ENCODE data around the gene ZBTB7C.
"Not testable (repeated sequence)": the region's sequence is repeated elsewhere in the genome, so short reads cannot be mapped to it uniquely, and the experiment has no call there.

Gene ZBTB7C

GRCh38 chr18:48450685-48451084, 41.5 kb upstream of the ZBTB7C start:
- DNase-seq (ENCODE audit: low read depth): no peak
- no peak overlapping the region for H3K4me3 ChIP-seq (ENCODE audit: low read depth, low read length)
- TF ChIP-seq, protein P1, sequence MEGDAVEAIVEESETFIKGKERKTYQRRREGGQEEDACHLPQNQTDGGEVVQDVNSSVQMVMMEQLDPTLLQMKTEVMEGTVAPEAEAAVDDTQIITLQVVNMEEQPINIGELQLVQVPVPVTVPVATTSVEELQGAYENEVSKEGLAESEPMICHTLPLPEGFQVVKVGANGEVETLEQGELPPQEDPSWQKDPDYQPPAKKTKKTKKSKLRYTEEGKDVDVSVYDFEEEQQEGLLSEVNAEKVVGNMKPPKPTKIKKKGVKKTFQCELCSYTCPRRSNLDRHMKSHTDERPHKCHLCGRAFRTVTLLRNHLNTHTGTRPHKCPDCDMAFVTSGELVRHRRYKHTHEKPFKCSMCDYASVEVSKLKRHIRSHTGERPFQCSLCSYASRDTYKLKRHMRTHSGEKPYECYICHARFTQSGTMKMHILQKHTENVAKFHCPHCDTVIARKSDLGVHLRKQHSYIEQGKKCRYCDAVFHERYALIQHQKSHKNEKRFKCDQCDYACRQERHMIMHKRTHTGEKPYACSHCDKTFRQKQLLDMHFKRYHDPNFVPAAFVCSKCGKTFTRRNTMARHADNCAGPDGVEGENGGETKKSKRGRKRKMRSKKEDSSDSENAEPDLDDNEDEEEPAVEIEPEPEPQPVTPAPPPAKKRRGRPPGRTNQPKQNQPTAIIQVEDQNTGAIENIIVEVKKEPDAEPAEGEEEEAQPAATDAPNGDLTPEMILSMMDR (IDR thresholded peaks at IDR 0.05; ENCODE audit: low read depth, low read length, missing control alignments): no peak

- H3K4me3 ChIP-seq (ENCODE audit: low read depth, low read length): no peak overlapping the region
- TF ChIP-seq, protein P1 (IDR thresholded peaks at IDR 0.05; ENCODE audit: low read depth, low read length, missing control alignments): peak; percentile 87
Observed at GRCh38 chr18:48446582-48447225, 37.5 kb upstream of the ZBTB7C start.

DNA sequence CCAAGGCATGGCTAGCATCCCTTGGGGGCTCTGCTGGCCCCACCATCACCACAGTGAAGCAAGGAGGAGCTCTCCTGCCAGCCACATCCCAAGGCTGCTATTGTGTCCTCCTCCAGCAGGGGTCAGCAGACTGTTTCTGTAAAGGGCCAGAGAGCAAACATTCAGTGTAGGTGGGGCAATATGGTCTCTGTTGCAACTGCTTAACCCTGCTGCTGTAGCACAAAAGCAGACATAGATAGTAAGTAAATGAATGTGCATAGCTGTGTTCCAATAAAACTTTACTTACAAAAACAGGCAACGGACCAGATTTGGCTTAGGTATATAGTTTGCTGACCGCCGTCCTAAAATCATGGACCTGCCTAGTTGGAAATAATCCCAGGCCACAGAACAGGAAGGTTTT, 36.4 kb upstream of the ZBTB7C start:
- DNase-seq (ENCODE audit: low read depth): peak; percentile 33
- H3K4me3 ChIP-seq (ENCODE audit: low read depth, low read length): no peak overlapping the region
- TF ChIP-seq, protein P1 (IDR thresholded peaks at IDR 0.05; ENCODE audit: low read depth, low read length, missing control alignments): peak; percentile 98

More at GRCh38 chr18:48446582-48447225, 37.5 kb upstream of the ZBTB7C start:
- DNase-seq (ENCODE audit: low read depth): no peak

GRCh38 chr18:48442761-48443160, 33.6 kb upstream of the ZBTB7C start:
- TF ChIP-seq, protein P1 (IDR thresholded peaks at IDR 0.05; ENCODE audit: low read depth, low read length, missing control alignments): no peak
- DNase-seq (ENCODE audit: low read depth): no peak
- no peak overlapping the region for H3K4me3 ChIP-seq (ENCODE audit: low read depth, low read length)

DNA sequence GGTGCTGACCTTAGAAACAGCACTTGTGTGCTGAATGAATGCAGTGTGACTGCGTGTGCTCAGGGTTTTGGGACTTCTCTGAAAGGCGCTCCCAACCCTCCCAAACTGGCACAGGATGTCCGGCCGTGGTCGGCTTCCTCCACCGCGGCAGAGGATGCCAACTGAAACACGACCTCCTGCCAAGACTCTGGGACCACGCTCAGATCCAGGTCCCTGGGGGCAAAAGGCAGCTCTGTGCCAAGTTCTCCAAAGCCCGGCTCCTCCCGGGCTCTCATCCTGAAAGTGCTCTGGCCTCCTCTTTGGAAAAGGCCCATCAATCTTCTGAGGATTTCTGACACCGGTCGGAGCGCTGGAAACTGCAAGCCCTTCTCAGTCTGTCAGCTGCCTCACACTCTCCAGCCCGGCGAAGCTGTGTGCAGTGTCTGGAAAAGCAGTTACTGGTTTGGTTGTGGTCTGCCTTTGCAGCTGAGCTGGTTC, 32.3 kb upstream of the ZBTB7C start:
- no peak for DNase-seq (ENCODE audit: low read depth)
- H3K4me3 ChIP-seq (ENCODE audit: low read depth, low read length): no peak overlapping the region
- TF ChIP-seq, protein P1 (IDR thresholded peaks at IDR 0.05; ENCODE audit: low read depth, low read length, missing control alignments): no peak

DNA sequence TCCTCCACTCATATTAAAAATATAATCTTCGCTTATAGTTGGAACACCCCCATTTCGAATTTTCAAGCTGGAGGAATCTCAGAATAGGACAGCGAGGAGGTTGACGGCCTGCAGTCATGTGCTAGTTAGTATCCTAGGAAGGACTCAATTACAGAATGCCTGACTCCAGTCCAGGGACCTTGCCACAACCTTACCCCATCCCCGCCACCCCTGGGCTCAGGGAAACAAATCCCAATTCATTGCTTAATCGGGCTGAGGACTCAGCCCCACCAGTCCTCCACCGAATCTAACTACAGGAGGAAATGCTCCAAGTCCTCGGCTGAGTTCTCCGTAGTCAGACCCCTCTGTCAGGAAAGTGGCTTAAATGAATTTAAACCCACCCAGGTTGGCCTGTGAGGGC, 31.7 kb upstream of the ZBTB7C start:
- no peak for DNase-seq (ENCODE audit: low read depth)
- TF ChIP-seq, protein P1 (IDR thresholded peaks at IDR 0.05; ENCODE audit: low read depth, low read length, missing control alignments): no peak
- no peak overlapping the region for H3K4me3 ChIP-seq (ENCODE audit: low read depth, low read length)

DNA sequence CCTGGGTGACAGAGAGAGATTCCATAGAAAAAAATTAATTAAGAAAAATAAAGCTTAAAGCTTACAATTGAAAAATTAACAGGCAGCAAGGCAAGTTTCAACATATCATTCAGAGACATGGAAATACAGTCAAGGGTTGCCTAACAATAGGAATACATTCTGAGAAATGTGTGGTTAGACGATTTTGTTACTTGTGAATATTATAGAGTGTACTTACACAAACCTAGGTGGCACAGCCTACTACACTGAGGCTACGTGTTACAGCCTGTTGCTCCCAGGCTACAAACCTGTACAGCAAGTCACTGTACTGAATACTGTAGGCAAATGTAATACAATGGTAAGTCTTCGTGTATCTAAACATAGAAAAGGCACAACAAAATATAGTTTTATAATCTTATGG, 27.7 kb upstream of the ZBTB7C start:
- H3K4me3 ChIP-seq (ENCODE audit: low read depth, low read length): no peak overlapping the region
- TF ChIP-seq, protein P1 (IDR thresholded peaks at IDR 0.05; ENCODE audit: low read depth, low read length, missing control alignments): no peak
- no peak for DNase-seq (ENCODE audit: low read depth)

DNA sequence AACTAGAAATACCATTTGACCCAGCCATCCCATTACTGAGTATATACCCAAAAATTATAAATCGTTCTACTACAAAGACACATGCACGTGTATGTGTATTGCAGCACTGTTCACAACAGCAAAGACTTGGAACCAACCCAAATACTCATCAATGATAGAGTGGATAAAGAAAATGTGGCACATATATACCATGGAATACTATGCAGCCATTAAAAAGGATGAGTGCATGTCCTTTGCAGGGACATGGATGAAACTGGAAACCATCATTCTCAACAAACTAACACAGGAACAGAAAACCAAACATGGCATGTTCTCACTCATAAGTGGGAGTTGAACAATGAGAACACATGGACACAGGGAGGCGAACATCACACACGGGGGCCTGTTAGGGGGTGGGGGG, 25.2 kb upstream of the ZBTB7C start:
- DNase-seq (ENCODE audit: low read depth); H3K4me3 ChIP-seq (ENCODE audit: low read depth, low read length): not testable (repeated sequence)
